A549 (cell line): ENCODE results near the gene FAM13A. TPM values are rescaled to one million over a fixed set of nuclear protein-coding genes. Genes with fewer than 3 reads are reported as not detected.

Experiments used
- ATAC-seq, 2 experiments: fragments of 200-7000 bp in 1 of 2; fragments of >200 bp in 1 of 2; cut with Nextera tagmentation in 1 of 2; cut with Tn5 transposase in 1 of 2; 3 replicates each; pipeline versions ENCODE4 v1.8.0 to v1.9.1; 2018 to 2020; ENCODE audit warnings: mild to moderate bottlenecking in 1 of 2, moderate library complexity in 1 of 2
- CTCF ChIA-PET: fragments of 300-600 bp; sonication (Branson Sonifier 250); formaldehyde crosslinking; extraction: SDS; loops from one replicate; lab custom pipeline; 2021; ENCODE audit warnings: antibody characterized with exemption, inconsistent platforms; lab: Yijun Ruan, JAX
- POLR2A ChIA-PET: fragments of 350-600 bp; formaldehyde crosslinking; extraction: SDS; loops from one replicate; lab custom pipeline; 2021; ENCODE audit warnings: antibody characterized with exemption, inconsistent platforms; lab: Yijun Ruan, JAX
- DNase-seq, 2 experiments: peaks; one replicate each; pipeline versions ENCODE4 v3.0.0 to v3.0.0-alpha.2; 2011 to 2016; ENCODE audit warnings: low read depth in 1 of 2, low spot score in 1 of 2
- FAIRE-seq: peaks from 2 replicates; lab custom pipeline; 2011; peaks lifted over from hg19 to GRCh38; lab: Jason Lieb, UNC
- H3K27ac ChIP-seq, 2 experiments: fragments of >200 bp; sonication (Bioruptor Twin); formaldehyde crosslinking; 3 replicates each; pipeline ENCODE4 v1.5.1; 2016 to 2017
- H3K4me1 ChIP-seq: fragments of >200 bp; sonication (Bioruptor Twin); formaldehyde crosslinking; 3 replicates; pipeline ENCODE4 v1.6.1; 2016
- H3K4me2 ChIP-seq: fragments of >200 bp; sonication (Bioruptor Twin); formaldehyde crosslinking; 3 replicates; pipeline ENCODE4 v1.6.1; 2016
- H3K4me3 ChIP-seq: fragments of >200 bp; sonication (Bioruptor Twin); formaldehyde crosslinking; 3 replicates; pipeline ENCODE4 v1.5.1; 2016
- H3K9me3 ChIP-seq: fragments of >200 bp; sonication (Bioruptor Twin); formaldehyde crosslinking; 3 replicates; pipeline ENCODE4 v1.6.1; 2016
- ATOH8 ChIP-seq: fragments of 250-450 bp; sonication (Bioruptor Pico); IDR thresholded peaks from 2 replicates; pipeline ENCODE4 v1.5.0; 2020; ENCODE audit warnings: low read depth, mild to moderate bottlenecking, moderate library complexity
- BCL3 ChIP-seq: fragments of >200 bp; sonication (Bioruptor Twin); formaldehyde crosslinking; IDR thresholded peaks from 3 replicates; pipeline ENCODE4 v1.6.1; 2016
- CBX8 ChIP-seq: fragments of 200-600 bp; sonication (generic); IDR thresholded peaks from 2 replicates; pipeline ENCODE4 v1.6.1; 2016
- EHF ChIP-seq: fragments of 250-450 bp; sonication (Bioruptor Pico); IDR thresholded peaks from 2 replicates; pipeline ENCODE4 v1.5.0; 2020; ENCODE audit warnings: mild to moderate bottlenecking
- EP300 ChIP-seq, 2 experiments: fragments of >200 bp; sonication (Bioruptor Twin); formaldehyde crosslinking; IDR thresholded peaks; 2 replicates in 1 of 2; 3 replicates in 1 of 2; pipeline ENCODE4 v1.6.1; 2016 to 2017
- FOSL2 ChIP-seq, 2 experiments: fragments of 450-650 bp in 1 of 2; fragments of >200 bp in 1 of 2; sonication (Bioruptor Twin) in 1 of 2; formaldehyde crosslinking; IDR thresholded peaks; 2 replicates each; pipeline versions ENCODE4 v1.5.0 to v1.6.1; 2016 to 2020; ENCODE audit warnings: mild to moderate bottlenecking in 1 of 2, moderate library complexity in 1 of 2
- GATA3 ChIP-seq: IDR thresholded peaks from 2 replicates; pipeline ENCODE4 v1.6.1; 2012; ENCODE audit warnings: borderline replicate concordance
- KDM1A ChIP-seq: fragments of 200-600 bp; sonication (generic); IDR thresholded peaks from 2 replicates; pipeline ENCODE4 v1.6.1; 2016; ENCODE audit warnings: low read depth, mild to moderate bottlenecking
- KDM5A ChIP-seq: fragments of 200-600 bp; sonication (generic); IDR thresholded peaks from 2 replicates; pipeline ENCODE4 v1.6.1; 2016; ENCODE audit warnings: antibody characterized with exemption, mild to moderate bottlenecking
- MAFK ChIP-seq: fragments of 450-650 bp; IDR thresholded peaks from 2 replicates; pipeline ENCODE4 v1.6.1; 2014; ENCODE audit not compliant: partially characterized antibody
- MAX ChIP-seq: IDR thresholded peaks from 2 replicates; pipeline ENCODE4 v1.6.1; 2012
- NFE2L2 ChIP-seq: fragments of 150-350 bp; conservative IDR thresholded peaks from 2 replicates; pipeline ENCODE4 v1.6.1; 2014; ENCODE audit warnings: low read length
- RARB ChIP-seq: fragments of 250-450 bp; sonication (Bioruptor Pico); IDR thresholded peaks from 2 replicates; pipeline ENCODE4 v1.8.0; 2021; ENCODE audit warnings: mild to moderate bottlenecking, moderate library complexity
- RFX5 ChIP-seq: fragments of 450-650 bp; IDR thresholded peaks from 2 replicates; pipeline ENCODE4 v1.7.1; 2014; ENCODE audit warnings: antibody characterized with exemption, mild to moderate bottlenecking, moderate library complexity
- TFCP2L1 ChIP-seq: fragments of 250-450 bp; sonication (Bioruptor Pico); IDR thresholded peaks from 2 replicates; pipeline ENCODE4 v1.5.0; 2021; ENCODE audit warnings: mild to moderate bottlenecking
- TP53 ChIP-seq: fragments of 250-450 bp; sonication (Bioruptor Pico); IDR thresholded peaks from 2 replicates; pipeline ENCODE4 v1.5.0; 2021; ENCODE audit warnings: mild to moderate bottlenecking, moderate library complexity
- USF2 ChIP-seq: fragments of 450-650 bp; IDR thresholded peaks from 2 replicates; pipeline ENCODE4 v1.6.1; 2014; ENCODE audit warnings: antibody characterized with exemption
- ZFP36 ChIP-seq: fragments of 450-650 bp; IDR thresholded peaks from 2 replicates; pipeline ENCODE4 v1.6.1; 2014; ENCODE audit warnings: borderline replicate concordance; ENCODE audit not compliant: partially characterized antibody
- WGBS: methylation state at CpG from one replicate; pipeline ENCODE4 v1.1.6; 2017; ENCODE audit errors: missing lambda C conversion rate; 5-methylcytosine and 5-hydroxymethylcytosine counted together
- polyA plus RNA-seq, 4 experiments: library from polyadenylated mRNA; depleted of rRNA in 3 of 4; stranded (reverse); fragments of >200 nt; fragmentation: RNase III in 1 of 4; extraction: RNeasy Plus Mini Kit Qiagen cat#74134 plus additional on column Dnase treatment in 1 of 4; gene quantifications; 2 replicates in 3 of 4; 3 replicates in 1 of 4; pipeline ENCODE4 v1.2.3, GENCODE V29; 2011 to 2017

Gene FAM13A
- polyA plus RNA-seq, 2 of the 4 experiments (the other 2 are of a cell fraction) = 6.5 to 22.0 TPM

GRCh38 chr4:88817740-88818139 is 239.2 kb downstream of the FAM13A start:
- peaks cover 19% of the 10 kb centered on the region; the same call in 2 of the 3 replicates for H3K4me1 ChIP-seq
- ATAC-seq (no peak), DNase-seq (no peak), FAIRE-seq (no peak)
- WGBS = 75% methylated on average over 2 of the region's 2 CpGs
- ChIA-PET CTCF (interaction anchor here (0.6 to 6.6 kb wide), 12 partner anchors 10 to 765 kb away, joined by 3 to 112 read pairs (median 7); no protein-coding TSS in a partner anchor), POLR2A (no interaction called here)
- H3K27ac ChIP-seq = no peak overlapping the region
- H3K9me3 ChIP-seq = no peaks in the 10 kb centered on the region
- no peak for TF ChIP-seq EHF (CRISPR knock-in tag)
- TF ChIP-seq MAX = no peak
- TF ChIP-seq TP53 = no peak
- no peak for TF ChIP-seq RFX5
- TF ChIP-seq TFCP2L1 = no peak
- TF ChIP-seq MAFK = no peak
- H3K4me2 ChIP-seq = no peak overlapping the region
- H3K4me3 ChIP-seq = no peak overlapping the region

- Histone ChIP-seq H3K4me3 (no peak overlapping the region), H3K27ac (no peak overlapping the region), H3K4me2 (no peak overlapping the region), H3K4me1 (peaks cover 14% of the 10 kb centered on the region; the same call in 2 of the 3 replicates), H3K9me3 (no peaks in the 10 kb centered on the region)
- no peak for DNase-seq
- no peak for FAIRE-seq
- 62% methylated on average over 4 of the region's 4 CpGs for WGBS
- POLR2A ChIA-PET = no interaction called here
- CTCF ChIA-PET = interaction anchor here (0.5 to 6.6 kb wide), 2 partner anchors 142 to 207 kb away, joined by 3 to 112 read pairs; no protein-coding TSS in a partner anchor
- TF ChIP-seq BCL3 = no peak
- no peak for TF ChIP-seq FOSL2 (IDR thresholded peaks at IDR 0.05)
- no peak for TF ChIP-seq FOSL2 (CRISPR knock-in tag; IDR thresholded peaks at IDR 0.05)
- no peak for TF ChIP-seq ZFP36
- TF ChIP-seq KDM1A = no peak
- TF ChIP-seq CBX8 = no peak
- TF ChIP-seq TFCP2L1 = no peak
- no peak for TF ChIP-seq USF2
- ATAC-seq = no peak
Measured at GRCh38 chr4:88816360-88816759, 240.6 kb downstream of the FAM13A start.

- FAIRE-seq = no peak
- H3K9me3 ChIP-seq = no peaks in the 10 kb centered on the region
- no peak overlapping the region for H3K27ac ChIP-seq
- no peak overlapping the region for H3K4me2 ChIP-seq
- ATAC-seq = no peak
- CTCF ChIA-PET = interaction anchor here (0.7 to 1.5 kb wide), 3 partner anchors 9 to 210 kb away, joined by 3 to 4 read pairs (median 3); no protein-coding TSS in a partner anchor
- TF ChIP-seq GATA3 (no peak), KDM5A (no peak), RARB (CRISPR knock-in tag) (no peak), ATOH8 (CRISPR knock-in tag) (no peak), EP300 (IDR thresholded peaks at IDR 0.05) (no peak), NFE2L2 (no peak)
- DNase-seq = no peak
- peaks cover 13% of the 10 kb centered on the region; the same call in 2 of the 3 replicates for H3K4me1 ChIP-seq
- POLR2A ChIA-PET = no interaction called here
- 83% methylated on average over 6 of the region's 6 CpGs for WGBS
- H3K4me3 ChIP-seq = no peak overlapping the region
Measured at GRCh38 chr4:88814043-88814617, 242.9 kb downstream of the FAM13A start.
